Neural cell (in vitro differentiated cells): ENCODE results near the gene ALG13. TPM values are rescaled to one million over a fixed set of nuclear protein-coding genes. Genes with fewer than 3 reads are reported as not detected.
"Not testable (repeated sequence)": the region's sequence is repeated elsewhere in the genome, so short reads cannot be mapped to it uniquely, and the experiment has no call there.

Experiments
- H2AFZ ChIP-seq: fragments of 200-600, 300-800 bp; sonication (generic), shearing (Covaris generic); 2 replicates; pipeline ENCODE4 v1.6.0; 2014; ENCODE audit warnings: low read depth, mild to moderate bottlenecking, antibody characterized with exemption, low read length, moderate library complexity
- H3F3A ChIP-seq: fragments of 200-600 bp; shearing (Covaris generic); 2 replicates; pipeline ENCODE4 v1.6.1; 2016; ENCODE audit warnings: mild to moderate bottlenecking, moderate library complexity, mixed read lengths, antibody characterized with exemption, low read length; ENCODE audit not compliant: insufficient read depth, poor library complexity, severe bottlenecking
- H3K27ac ChIP-seq: fragments of 200-600, 300-800 bp; sonication (generic), shearing (Covaris generic); 2 replicates; pipeline ENCODE4 v1.5.1; 2014; ENCODE audit warnings: mild to moderate bottlenecking, low read length, moderate library complexity
- H3K27me3 ChIP-seq: fragments of 300-800, 200-600 bp; sonication (generic), shearing (Covaris generic); 2 replicates; pipeline ENCODE4 v1.6.0; 2014; ENCODE audit warnings: mild to moderate bottlenecking, low read depth, low read length, moderate library complexity; ENCODE audit not compliant: insufficient read depth
- H3K36me3 ChIP-seq: fragments of 300-800, 200-600 bp; sonication (generic), shearing (Covaris generic); 2 replicates; pipeline ENCODE4 v1.5.1; 2014; ENCODE audit warnings: mild to moderate bottlenecking, antibody characterized with exemption, low read length, moderate library complexity; ENCODE audit not compliant: insufficient read depth
- H3K4me2 ChIP-seq: fragments of 300-800, 200-600 bp; sonication (generic), shearing (Covaris generic); 2 replicates; pipeline ENCODE4 v1.6.0; 2014; ENCODE audit warnings: mild to moderate bottlenecking, low read length
- H3K4me3 ChIP-seq: fragments of 300-800, 200-600 bp; sonication (generic), shearing (Covaris generic); 2 replicates; pipeline ENCODE4 v1.5.1; 2014; ENCODE audit warnings: mild to moderate bottlenecking, low read length, moderate library complexity
- H3K79me2 ChIP-seq: fragments of 200-600 bp; shearing (Covaris generic); replicated peaks from 2 replicates; pipeline ENCODE4 v1.6.0; 2014; ENCODE audit warnings: mild to moderate bottlenecking, low read length, moderate library complexity; ENCODE audit not compliant: insufficient read depth
- H3K9ac ChIP-seq: fragments of 300-800, 200-600 bp; sonication (generic), shearing (Covaris generic); 2 replicates; pipeline ENCODE4 v1.6.1; 2016; ENCODE audit warnings: mild to moderate bottlenecking, low read length, mixed read lengths
- H3K9me2 ChIP-seq: fragments of 200-600 bp; shearing (Covaris generic); 2 replicates; pipeline ENCODE4 v1.6.1; 2016; ENCODE audit warnings: mild to moderate bottlenecking, low read length, mixed read lengths; ENCODE audit not compliant: insufficient read depth
- H3K9me3 ChIP-seq: fragments of 200-600, 300-800 bp; sonication (generic), shearing (Covaris generic); 2 replicates; pipeline ENCODE4 v1.6.1; 2016; ENCODE audit warnings: mild to moderate bottlenecking, mixed run types, low read length, moderate library complexity, mixed read lengths
- H4K20me1 ChIP-seq: fragments of 200-600 bp; shearing (Covaris generic); 2 replicates; pipeline ENCODE4 v1.6.1; 2016; ENCODE audit warnings: mild to moderate bottlenecking, mixed run types; ENCODE audit not compliant: insufficient read depth
- CTCF ChIP-seq: fragments of 450-650 bp; IDR thresholded peaks from 2 replicates; pipeline ENCODE4 v1.5.1; 2014; ENCODE audit warnings: antibody characterized with exemption, mild to moderate bottlenecking, moderate library complexity; ENCODE audit not compliant: poor library complexity, severe bottlenecking
- EP300 ChIP-seq: fragments of 450-650 bp; conservative IDR thresholded peaks from 2 replicates; pipeline ENCODE4 v1.6.1; 2014; ENCODE audit warnings: antibody characterized with exemption, mild to moderate bottlenecking, moderate library complexity; ENCODE audit not compliant: poor library complexity, severe bottlenecking
- EZH2 ChIP-seq: fragments of 200-600, 300-800 bp; shearing (Covaris generic), sonication (generic); IDR thresholded peaks from 2 replicates; pipeline ENCODE4 v1.6.1; 2014; ENCODE audit warnings: antibody characterized with exemption, low read length, borderline replicate concordance, mild to moderate bottlenecking; ENCODE audit not compliant: insufficient read depth, poor library complexity, severe bottlenecking
- MXI1 ChIP-seq: fragments of 450-650 bp; conservative IDR thresholded peaks from 2 replicates; pipeline ENCODE4 v1.6.1; 2014; ENCODE audit warnings: antibody characterized with exemption, mild to moderate bottlenecking; ENCODE audit not compliant: poor library complexity, severe bottlenecking
- POLR2AphosphoS5 ChIP-seq: IDR thresholded peaks from 2 replicates; pipeline ENCODE4 v1.6.1; 2012
- REST ChIP-seq: IDR thresholded peaks from 2 replicates; pipeline ENCODE4 v1.6.1; 2012; ENCODE audit warnings: borderline replicate concordance
- SMC3 ChIP-seq: fragments of 450-650 bp; conservative IDR thresholded peaks from 2 replicates; pipeline ENCODE4 v1.6.1; 2014; ENCODE audit warnings: antibody characterized with exemption, mild to moderate bottlenecking, moderate library complexity; ENCODE audit not compliant: poor library complexity
- TAF1 ChIP-seq: IDR thresholded peaks from 2 replicates; pipeline ENCODE4 v1.6.1; 2012; ENCODE audit warnings: low read depth
- polyA plus RNA-seq: library from polyadenylated mRNA; depleted of rRNA; stranded (reverse); fragments of >200 nt; gene quantifications from 2 replicates; pipeline ENCODE4 v1.2.3, GENCODE V29; 2014

The ALG13 gene
- polyA plus RNA-seq, 1 donor from 2014 or later, result 57.9 TPM

- no peaks in the 10 kb centered on the region for H3K9me2 ChIP-seq
- H3K27ac ChIP-seq, result no peak overlapping the region
- no peaks in the 10 kb centered on the region for H3K79me2 ChIP-seq
- H3K36me3 ChIP-seq, result no peaks in the 10 kb centered on the region
- no peaks in the 10 kb centered on the region for H4K20me1 ChIP-seq
- H3K4me2 ChIP-seq, result no peak overlapping the region
- no peak overlapping the region for H3K4me3 ChIP-seq
- no peaks in the 10 kb centered on the region for H3K27me3 ChIP-seq
- no peaks in the 10 kb centered on the region for H3F3A ChIP-seq
- no peak for TF ChIP-seq EP300
- TF ChIP-seq CTCF, result no peak
- TF ChIP-seq MXI1, result no peak
- no peak for TF ChIP-seq EZH2
- TF ChIP-seq REST, result no peak
- TF ChIP-seq POLR2AphosphoS5, result no peak
- TF ChIP-seq TAF1, result no peak
- H3K9me3 ChIP-seq, result no peaks in the 10 kb centered on the region
- no peak overlapping the region for H2AFZ ChIP-seq
- no peak overlapping the region for H3K9ac ChIP-seq
Measured at GRCh38 chrX:111641969-111642368, 39.0 kb upstream of the ALG13 start.

GRCh38 chrX:111645165-111645564, 35.8 kb upstream of the ALG13 start:
- not testable (repeated sequence) for H4K20me1 ChIP-seq, H3K4me2 ChIP-seq, H3K27ac ChIP-seq, H3K79me2 ChIP-seq, H3K9me3 ChIP-seq, H2AFZ ChIP-seq, H3K9me2 ChIP-seq, H3K4me3 ChIP-seq, H3K9ac ChIP-seq, H3F3A ChIP-seq, H3K36me3 ChIP-seq, H3K27me3 ChIP-seq

GRCh38 chrX:111645607-111646006, 35.4 kb upstream of the ALG13 start:
- Histone ChIP-seq H3K27me3 (no peaks in the 10 kb centered on the region), H3K9me2 (no peaks in the 10 kb centered on the region), H3K9ac (no peak overlapping the region), H3K79me2 (no peaks in the 10 kb centered on the region), H3K4me2 (no peak overlapping the region), H3K4me3 (no peak overlapping the region), H3K9me3 (no peaks in the 10 kb centered on the region), H3K27ac (no peak overlapping the region), H3K36me3 (no peaks in the 10 kb centered on the region), H2AFZ (no peak overlapping the region), H3F3A (no peaks in the 10 kb centered on the region), H4K20me1 (no peaks in the 10 kb centered on the region)
- TF ChIP-seq MXI1 (no peak), TAF1 (no peak), REST (no peak), CTCF (no peak), SMC3 (no peak), EP300 (no peak), POLR2AphosphoS5 (no peak)
